ENCODE results near the gene STK36.

DNA sequence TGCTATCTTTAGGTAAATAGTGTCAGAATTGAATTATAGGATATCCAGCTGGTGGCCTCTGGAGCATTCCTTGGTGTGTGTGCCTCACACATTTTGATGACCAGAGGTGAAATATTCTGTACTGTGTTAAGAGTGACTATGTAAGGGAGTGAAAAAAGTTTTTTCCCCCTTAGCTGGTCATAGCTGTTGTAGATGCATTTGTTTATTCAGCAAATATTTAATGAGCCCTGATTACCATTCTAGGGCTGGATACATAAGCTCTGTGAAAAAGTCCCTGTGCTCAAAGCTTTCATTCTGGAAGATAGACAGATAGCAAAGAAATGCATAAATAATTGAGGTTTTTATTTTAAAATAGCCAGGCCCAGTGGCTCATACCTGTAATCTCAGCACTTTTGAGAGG is 49.6 kb downstream of the STK36 start:
- TF ChIP-seq, protein P1, sequence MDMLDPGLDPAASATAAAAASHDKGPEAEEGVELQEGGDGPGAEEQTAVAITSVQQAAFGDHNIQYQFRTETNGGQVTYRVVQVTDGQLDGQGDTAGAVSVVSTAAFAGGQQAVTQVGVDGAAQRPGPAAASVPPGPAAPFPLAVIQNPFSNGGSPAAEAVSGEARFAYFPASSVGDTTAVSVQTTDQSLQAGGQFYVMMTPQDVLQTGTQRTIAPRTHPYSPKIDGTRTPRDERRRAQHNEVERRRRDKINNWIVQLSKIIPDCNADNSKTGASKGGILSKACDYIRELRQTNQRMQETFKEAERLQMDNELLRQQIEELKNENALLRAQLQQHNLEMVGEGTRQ (CRISPR knock-in tag; IDR thresholded peaks at IDR 0.05) = no peak
- TF ChIP-seq, protein P2, sequence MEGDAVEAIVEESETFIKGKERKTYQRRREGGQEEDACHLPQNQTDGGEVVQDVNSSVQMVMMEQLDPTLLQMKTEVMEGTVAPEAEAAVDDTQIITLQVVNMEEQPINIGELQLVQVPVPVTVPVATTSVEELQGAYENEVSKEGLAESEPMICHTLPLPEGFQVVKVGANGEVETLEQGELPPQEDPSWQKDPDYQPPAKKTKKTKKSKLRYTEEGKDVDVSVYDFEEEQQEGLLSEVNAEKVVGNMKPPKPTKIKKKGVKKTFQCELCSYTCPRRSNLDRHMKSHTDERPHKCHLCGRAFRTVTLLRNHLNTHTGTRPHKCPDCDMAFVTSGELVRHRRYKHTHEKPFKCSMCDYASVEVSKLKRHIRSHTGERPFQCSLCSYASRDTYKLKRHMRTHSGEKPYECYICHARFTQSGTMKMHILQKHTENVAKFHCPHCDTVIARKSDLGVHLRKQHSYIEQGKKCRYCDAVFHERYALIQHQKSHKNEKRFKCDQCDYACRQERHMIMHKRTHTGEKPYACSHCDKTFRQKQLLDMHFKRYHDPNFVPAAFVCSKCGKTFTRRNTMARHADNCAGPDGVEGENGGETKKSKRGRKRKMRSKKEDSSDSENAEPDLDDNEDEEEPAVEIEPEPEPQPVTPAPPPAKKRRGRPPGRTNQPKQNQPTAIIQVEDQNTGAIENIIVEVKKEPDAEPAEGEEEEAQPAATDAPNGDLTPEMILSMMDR (IDR thresholded peaks at IDR 0.05) = no peak
- TF ChIP-seq NFYB (CRISPR knock-in tag; conservative IDR thresholded peaks at IDR 0.05; ENCODE audit: low read depth) = no peak
- TF ChIP-seq ZNF232 (CRISPR knock-in tag; IDR thresholded peaks at IDR 0.05) = no peak
- TF ChIP-seq, protein P3, sequence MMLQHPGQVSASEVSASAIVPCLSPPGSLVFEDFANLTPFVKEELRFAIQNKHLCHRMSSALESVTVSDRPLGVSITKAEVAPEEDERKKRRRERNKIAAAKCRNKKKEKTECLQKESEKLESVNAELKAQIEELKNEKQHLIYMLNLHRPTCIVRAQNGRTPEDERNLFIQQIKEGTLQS (CRISPR knock-in tag; conservative IDR thresholded peaks at IDR 0.05) = no peak
- TF ChIP-seq, protein P4, sequence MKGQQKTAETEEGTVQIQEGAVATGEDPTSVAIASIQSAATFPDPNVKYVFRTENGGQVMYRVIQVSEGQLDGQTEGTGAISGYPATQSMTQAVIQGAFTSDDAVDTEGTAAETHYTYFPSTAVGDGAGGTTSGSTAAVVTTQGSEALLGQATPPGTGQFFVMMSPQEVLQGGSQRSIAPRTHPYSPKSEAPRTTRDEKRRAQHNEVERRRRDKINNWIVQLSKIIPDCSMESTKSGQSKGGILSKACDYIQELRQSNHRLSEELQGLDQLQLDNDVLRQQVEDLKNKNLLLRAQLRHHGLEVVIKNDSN (CRISPR knock-in tag; IDR thresholded peaks at IDR 0.05) = no peak
- TF ChIP-seq, protein P5, sequence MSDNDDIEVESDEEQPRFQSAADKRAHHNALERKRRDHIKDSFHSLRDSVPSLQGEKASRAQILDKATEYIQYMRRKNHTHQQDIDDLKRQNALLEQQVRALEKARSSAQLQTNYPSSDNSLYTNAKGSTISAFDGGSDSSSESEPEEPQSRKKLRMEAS (CRISPR knock-in tag; IDR thresholded peaks at IDR 0.05) = no peak
- TF ChIP-seq, protein P6, sequence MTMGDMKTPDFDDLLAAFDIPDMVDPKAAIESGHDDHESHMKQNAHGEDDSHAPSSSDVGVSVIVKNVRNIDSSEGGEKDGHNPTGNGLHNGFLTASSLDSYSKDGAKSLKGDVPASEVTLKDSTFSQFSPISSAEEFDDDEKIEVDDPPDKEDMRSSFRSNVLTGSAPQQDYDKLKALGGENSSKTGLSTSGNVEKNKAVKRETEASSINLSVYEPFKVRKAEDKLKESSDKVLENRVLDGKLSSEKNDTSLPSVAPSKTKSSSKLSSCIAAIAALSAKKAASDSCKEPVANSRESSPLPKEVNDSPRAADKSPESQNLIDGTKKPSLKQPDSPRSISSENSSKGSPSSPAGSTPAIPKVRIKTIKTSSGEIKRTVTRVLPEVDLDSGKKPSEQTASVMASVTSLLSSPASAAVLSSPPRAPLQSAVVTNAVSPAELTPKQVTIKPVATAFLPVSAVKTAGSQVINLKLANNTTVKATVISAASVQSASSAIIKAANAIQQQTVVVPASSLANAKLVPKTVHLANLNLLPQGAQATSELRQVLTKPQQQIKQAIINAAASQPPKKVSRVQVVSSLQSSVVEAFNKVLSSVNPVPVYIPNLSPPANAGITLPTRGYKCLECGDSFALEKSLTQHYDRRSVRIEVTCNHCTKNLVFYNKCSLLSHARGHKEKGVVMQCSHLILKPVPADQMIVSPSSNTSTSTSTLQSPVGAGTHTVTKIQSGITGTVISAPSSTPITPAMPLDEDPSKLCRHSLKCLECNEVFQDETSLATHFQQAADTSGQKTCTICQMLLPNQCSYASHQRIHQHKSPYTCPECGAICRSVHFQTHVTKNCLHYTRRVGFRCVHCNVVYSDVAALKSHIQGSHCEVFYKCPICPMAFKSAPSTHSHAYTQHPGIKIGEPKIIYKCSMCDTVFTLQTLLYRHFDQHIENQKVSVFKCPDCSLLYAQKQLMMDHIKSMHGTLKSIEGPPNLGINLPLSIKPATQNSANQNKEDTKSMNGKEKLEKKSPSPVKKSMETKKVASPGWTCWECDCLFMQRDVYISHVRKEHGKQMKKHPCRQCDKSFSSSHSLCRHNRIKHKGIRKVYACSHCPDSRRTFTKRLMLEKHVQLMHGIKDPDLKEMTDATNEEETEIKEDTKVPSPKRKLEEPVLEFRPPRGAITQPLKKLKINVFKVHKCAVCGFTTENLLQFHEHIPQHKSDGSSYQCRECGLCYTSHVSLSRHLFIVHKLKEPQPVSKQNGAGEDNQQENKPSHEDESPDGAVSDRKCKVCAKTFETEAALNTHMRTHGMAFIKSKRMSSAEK (CRISPR knock-in tag; IDR thresholded peaks at IDR 0.05; ENCODE audit: borderline replicate concordance) = no peak

Measured in WTC11 (cell line).